HG03575 (cell line): Measurements from ENCODE around the gene DDX27.
"Not testable (repeated sequence)": the region's sequence is repeated elsewhere in the genome, so short reads cannot be mapped to it uniquely, and the experiment has no call there.

Source experiments
- ATAC-seq: cut with Tn5 transposase; IDR thresholded peaks from one replicate; pipeline ENCODE4 v1.9.1; 2021; ENCODE audit not compliant: unreplicated experiment, insufficient number of reproducible peaks, low FRiP score; ENCODE audit errors: extremely low read depth

DDX27 gene

GRCh38 chr20:49203011-49203410, 16.2 kb upstream of the DDX27 start:
- no peak for ATAC-seq

- no peak for ATAC-seq
Observed at GRCh38 chr20:49203746-49204145, 15.5 kb upstream of the DDX27 start.

DNA sequence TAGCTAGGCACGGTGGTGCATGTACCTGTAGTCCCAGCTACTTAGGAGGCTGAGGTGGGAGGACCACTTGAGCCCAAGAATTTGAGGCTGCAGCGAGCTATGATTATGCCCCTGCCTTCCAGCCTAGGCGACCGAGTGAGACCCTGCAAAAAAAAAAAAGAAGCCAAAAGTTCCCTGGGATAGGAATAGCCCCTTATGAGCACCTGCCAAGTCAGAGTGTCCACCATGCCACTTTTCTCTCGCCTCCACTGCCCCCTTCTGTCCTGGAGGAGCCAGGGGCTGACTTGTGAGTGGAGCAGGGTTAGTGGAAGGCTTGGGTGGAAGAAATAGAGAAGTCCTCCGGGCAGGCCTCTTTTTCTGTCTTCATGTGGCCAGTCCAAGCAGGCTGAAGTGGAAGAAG, 12.1 kb upstream of the DDX27 start:
- ATAC-seq: no peak

DNA sequence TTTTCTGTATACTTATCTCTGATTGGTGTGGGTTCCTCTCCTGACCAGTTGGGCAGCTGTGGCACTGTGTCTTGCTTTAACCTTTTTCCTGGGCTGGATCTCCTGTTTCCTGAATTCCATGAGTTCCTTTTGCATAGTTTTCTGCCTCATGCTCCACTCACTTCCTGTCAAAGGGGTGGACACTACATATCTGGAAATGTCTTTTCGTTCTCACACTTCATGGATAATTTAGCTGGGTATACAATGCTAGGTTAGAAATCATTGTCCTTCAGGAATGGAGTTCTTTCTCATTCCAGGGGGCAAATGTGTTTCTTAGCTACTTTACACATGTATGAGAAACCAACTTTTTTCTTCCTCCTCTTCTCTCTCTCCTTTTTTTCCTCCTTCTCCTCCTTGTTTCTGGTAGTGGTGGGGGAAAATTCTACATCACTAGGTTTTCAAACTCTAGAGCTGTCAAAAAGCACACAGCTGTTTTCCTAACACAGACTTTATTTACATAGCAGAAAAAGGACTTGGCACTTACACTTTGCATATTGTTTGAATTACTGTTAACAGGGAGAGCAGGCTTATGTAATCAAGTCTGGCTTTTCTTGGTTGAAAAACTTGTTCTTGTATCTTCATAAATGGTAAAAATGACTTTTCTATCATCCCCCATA, 9.0 kb upstream of the DDX27 start:
- ATAC-seq: no peak

GRCh38 chr20:49210757-49211110, 8.5 kb upstream of the DDX27 start:
- ATAC-seq: no peak

GRCh38 chr20:49214571-49214970, 4.6 kb upstream of the DDX27 start:
- no peak for ATAC-seq

DNA sequence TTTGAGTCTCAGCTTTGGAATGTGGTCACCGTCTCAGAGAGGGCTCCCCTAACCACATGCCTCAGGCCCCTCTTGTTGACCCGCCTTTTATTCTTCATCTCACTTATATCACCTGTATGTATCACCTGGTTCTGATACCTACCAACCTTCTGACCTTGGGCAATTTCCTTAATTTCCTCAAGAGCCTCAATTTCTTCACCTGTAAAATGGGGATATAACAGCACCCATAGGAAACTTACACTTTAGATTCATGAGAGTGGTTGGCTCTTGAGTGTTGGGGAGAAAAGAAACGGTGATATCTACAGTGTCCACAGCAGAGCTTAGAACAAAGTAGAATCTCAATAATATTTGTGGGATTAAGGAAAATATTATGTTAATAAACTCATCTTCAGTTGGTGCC, 4.0 kb upstream of the DDX27 start:
- no peak for ATAC-seq

- ATAC-seq: no peak
Observed at GRCh38 chr20:49216991-49217578, 2.1 kb upstream of the DDX27 start.

DNA sequence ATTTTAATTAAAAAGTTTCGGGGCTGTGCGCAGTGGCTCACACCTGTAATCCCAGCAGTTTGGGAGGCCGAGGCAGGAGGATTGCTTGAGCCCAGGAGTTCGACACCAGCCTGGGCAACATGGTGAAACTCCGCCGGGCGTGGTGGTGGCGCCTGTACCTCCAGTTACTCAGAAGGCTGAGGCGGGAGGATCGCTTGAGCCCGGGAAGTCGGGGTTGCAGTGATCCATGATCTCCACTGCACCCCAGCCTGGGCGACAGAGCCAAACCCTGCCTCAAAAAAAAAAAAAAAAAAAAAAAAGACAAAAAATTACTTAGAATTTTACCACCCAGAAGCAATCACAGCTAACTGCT, 501 bp upstream of the DDX27 start:
- ATAC-seq: not testable (repeated sequence)

DNA sequence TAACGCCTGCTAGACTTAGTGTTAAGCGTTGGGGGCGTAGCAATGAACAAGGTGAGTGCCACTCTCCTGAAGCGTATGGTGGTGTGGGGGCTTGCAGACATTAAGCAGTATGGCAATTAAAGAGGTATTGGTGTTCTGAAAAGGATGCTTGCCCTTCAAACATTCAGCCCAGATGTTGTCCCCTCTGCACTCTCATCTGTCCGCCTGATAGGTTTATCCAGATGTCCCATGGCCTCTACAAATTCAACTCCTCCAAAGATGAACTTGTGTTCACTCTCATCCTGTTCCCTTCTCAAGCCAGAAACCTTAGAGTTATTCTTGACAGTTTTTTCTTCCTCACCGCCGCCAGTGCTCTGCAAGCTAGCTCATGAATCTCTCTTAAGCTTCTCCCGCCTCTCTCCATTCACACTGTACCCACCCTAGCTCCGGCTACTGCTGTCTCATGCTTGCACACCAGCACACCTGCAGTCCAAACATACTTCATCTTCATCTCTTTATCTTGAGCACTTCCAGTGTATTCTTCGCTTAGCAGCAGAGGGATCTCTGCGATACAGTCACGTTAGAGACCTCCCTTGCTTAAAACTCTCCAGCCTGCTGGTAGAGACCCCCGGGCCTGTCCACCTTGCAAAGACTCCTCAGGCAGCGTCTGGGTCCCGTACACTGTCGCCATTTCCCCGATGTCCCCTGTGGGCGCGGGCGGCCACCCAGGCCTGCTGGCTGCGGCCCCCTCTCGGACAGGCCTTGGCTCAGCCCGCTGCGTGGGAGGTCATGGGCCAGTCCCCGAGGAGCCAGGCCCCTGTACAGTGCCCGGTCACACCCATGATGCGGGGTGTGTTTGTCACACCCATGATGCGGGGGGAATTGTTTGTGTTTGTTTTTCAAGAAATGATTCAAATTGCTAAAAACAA, 962 bp downstream of the DDX27 start:
- ATAC-seq: no peak

DNA sequence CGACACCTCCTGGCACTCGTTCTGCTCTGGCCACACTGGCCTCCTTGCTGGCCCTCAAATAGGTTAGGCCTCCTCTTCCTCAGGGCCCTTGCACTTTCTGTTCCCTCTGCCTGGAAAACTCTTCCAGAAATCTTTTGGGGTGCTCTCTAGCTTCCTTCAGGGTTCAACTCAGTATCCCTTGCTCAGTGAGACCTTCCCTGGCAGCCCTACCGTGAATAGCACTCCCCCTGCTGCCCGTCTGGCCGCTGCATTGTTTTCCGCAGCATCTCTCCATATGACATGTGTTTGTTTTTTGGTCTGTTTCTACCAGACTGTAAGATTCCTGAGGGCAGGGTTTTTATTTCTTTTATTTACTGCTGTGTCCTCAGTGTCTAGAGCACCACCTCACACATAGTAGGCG, 6.7 kb downstream of the DDX27 start:
- no peak for ATAC-seq

DNA sequence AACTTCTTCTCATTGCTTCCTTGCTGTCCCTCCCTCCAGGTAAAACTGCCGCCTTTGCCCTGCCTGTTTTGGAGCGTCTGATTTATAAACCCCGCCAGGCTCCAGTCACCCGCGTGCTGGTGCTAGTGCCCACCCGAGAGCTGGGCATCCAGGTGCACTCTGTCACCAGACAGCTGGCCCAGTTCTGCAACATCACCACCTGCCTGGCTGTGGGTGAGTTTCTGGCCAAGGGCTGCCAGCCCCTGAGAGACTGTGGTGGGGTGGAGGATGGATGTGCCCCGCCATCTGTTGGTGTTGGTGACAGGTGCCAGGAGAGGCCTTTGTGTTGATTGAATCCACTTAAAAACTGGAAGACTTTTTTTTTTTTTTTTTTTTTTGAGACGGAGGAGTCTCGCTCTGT, 9.5 kb downstream of the DDX27 start:
- ATAC-seq: no peak

- no peak for ATAC-seq
Observed at GRCh38 chr20:49229381-49229780, 10.2 kb downstream of the DDX27 start.

DNA sequence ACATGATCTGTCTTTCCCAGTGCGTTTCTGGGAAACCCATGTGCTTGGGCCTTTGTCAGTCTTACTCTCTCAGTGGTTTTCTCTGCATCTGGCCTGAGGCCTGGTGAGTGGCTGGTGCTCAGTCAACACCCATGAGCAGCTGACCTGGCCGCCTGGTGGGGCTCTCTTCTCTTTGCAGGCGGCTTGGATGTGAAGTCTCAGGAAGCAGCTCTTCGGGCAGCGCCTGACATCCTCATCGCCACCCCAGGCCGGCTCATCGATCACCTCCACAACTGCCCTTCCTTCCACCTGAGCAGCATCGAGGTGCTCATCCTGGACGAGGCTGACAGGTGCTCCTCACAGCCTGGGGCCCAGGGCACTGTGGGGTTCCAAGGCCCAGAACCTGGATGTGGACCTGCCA, 10.8 kb downstream of the DDX27 start:
- ATAC-seq: no peak

GRCh38 chr20:49230561-49231133, 11.4 kb downstream of the DDX27 start:
- ATAC-seq: no peak

DNA sequence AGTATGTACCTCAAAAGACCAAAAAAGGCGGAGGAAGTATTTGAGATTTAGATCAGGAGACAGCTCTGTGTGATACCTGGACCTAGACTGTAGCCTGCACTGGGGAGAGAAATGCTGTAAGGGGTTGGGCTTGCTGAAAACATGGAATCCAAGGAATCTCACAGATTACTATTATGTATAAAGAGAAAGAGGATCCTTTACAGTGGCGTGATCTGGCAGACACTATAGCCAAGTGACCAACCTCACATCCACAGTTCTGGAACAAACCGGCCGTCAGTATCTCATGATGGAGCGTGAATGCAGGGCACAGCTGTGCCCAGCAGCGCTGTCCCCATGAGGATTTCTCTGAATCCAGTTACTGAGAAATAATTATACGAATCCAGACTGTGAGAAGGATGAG, 12.3 kb downstream of the DDX27 start:
- ATAC-seq: no peak

- no peak for ATAC-seq
Observed at GRCh38 chr20:49233226-49233625, 14.0 kb downstream of the DDX27 start.

DNA sequence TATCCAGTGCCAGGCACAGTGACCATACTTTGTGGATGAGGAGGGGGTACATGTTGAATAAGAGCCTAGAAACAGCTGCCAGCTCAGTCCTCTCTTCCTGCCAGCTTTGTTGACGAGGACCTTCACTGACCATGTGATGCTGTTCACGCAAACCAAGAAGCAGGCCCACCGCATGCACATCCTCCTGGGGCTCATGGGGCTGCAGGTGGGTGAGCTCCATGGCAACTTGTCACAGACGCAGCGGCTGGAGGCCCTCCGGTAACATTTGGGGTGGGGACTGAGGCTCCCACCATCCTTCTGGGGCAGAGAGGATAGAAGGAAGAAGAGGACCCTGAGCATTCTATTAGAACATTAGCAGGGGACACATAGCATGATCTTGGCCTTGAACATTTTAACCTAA, 15.6 kb downstream of the DDX27 start:
- ATAC-seq: no peak

DNA sequence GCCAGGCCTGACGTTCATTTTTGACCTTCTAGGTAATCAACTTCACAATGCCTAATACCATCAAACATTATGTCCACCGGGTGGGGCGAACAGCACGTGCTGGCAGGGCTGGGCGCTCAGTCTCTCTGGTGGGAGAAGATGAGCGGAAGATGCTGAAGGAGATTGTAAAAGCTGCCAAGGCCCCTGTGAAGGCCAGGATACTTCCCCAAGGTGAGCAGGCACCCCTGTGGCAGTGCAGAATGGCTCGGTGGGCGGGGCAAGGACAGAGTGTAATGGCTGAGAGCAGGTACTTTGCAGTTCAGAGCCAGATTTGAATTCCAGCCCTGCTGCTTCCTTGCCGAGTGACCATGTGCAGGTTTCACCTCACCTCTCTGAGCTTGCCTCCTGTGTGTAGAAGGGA, 17.1 kb downstream of the DDX27 start:
- ATAC-seq: no peak

DNA sequence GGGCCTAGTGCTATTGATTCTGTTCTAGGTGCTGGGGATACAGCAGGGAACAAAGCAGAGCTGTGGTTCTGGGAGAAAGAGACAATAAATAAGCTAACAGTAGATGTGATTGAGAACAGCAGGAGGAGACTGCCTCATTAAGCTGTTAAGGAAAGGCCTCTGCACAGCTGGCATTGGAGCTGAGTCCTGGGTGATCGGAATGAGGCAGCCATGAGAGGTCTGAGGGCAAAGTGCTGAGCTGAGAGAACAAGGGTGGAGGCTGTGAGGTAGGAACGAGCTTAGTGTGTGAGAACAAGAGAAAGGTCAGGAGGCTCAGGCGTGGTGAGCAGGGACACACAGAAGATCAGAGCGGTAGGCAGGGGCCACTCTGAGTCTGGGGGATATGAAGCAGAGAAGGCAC, 18.3 kb downstream of the DDX27 start:
- no peak for ATAC-seq
